Gastrocnemius medialis (tissue), 4 donors: ENCODE results near the gene TUBB3. TPM values are rescaled to one million over a fixed set of nuclear protein-coding genes. Genes with fewer than 3 reads are reported as not detected.

Experiments used
- ATAC-seq, 2 donors: fragments of 150-250 bp; one replicate each; pipeline ENCODE4 v1.9.1; 2016
- DNase-seq, 2 donors: peaks; one replicate each; pipeline ENCODE4 v3.0.0-alpha.2; 2019
- H3K27ac ChIP-seq, 4 donors: fragments of 200-600 bp; sonication (generic); 1 replicate in 1 of 4; 2 replicates in 3 of 4; pipeline ENCODE4 v1.5.1; 2016 to 2018; ENCODE audit warnings: mild to moderate bottlenecking in 2 of 4, moderate library complexity in 1 of 4
- H3K27me3 ChIP-seq, 3 donors: fragments of 200-600 bp; sonication (generic) in 2 of 3; 1 replicate in 1 of 3; 2 replicates in 2 of 3; pipeline versions ENCODE4 v1.5.1 to v1.6.0; 2016 to 2019; ENCODE audit warnings: mild to moderate bottlenecking in 1 of 3, moderate library complexity in 1 of 3
- H3K36me3 ChIP-seq, 2 donors: fragments of 200-600 bp; sonication (generic) in 1 of 2; one replicate each; pipeline ENCODE4 v1.5.1; 2017 to 2018
- H3K4me1 ChIP-seq, 2 donors: fragments of 200-600 bp; sonication (generic) in 1 of 2; one replicate each; pipeline ENCODE4 v1.5.1; 2016 to 2017; ENCODE audit warnings: mild to moderate bottlenecking in 2 of 2
- H3K4me3 ChIP-seq, 4 donors: fragments of 200-600 bp; sonication (generic) in 3 of 4; 1 replicate in 1 of 4; 2 replicates in 3 of 4; pipeline ENCODE4 v1.5.1; 2016 to 2019; ENCODE audit warnings: mild to moderate bottlenecking in 2 of 4
- H3K9me3 ChIP-seq, 3 donors: fragments of 200-600 bp; sonication (generic) in 2 of 3; 1 replicate in 1 of 3; 2 replicates in 2 of 3; pipeline ENCODE4 v1.5.1; 2016 to 2019
- CTCF ChIP-seq, 5 experiments: fragments of 450-650 bp in 3 of 5; fragments of 200-600 bp in 2 of 5; sonication (generic) in 2 of 5; IDR thresholded peaks in 4 of 5; conservative IDR thresholded peaks in 1 of 5; 1 replicate in 4 of 5; 2 replicates in 1 of 5; pipeline ENCODE4 v1.5.1; 2016 to 2019; ENCODE audit warnings: antibody characterized with exemption in 5 of 5, mild to moderate bottlenecking in 3 of 5, moderate library complexity in 3 of 5
- POLR2A ChIP-seq, 2 donors: fragments of 450-650 bp; IDR thresholded peaks; one replicate each; pipeline ENCODE4 v1.6.1; 2017; ENCODE audit warnings: antibody characterized with exemption in 2 of 2, mild to moderate bottlenecking in 2 of 2, moderate library complexity in 2 of 2
- in situ Hi-C, 4 donors: fragments of 200-750 bp; cut with MboI; loops; one replicate each; pipeline versions ENCODE4 v1.15.0 to v1.8.0; 2017; ENCODE audit warnings: low sequenced_read_pairs in 4 of 4
- intact Hi-C: fragments of 100-400 bp; cut with DNase I; formaldehyde crosslinking; loops from one replicate; pipeline ENCODE4 v1.15.1; 2023; ENCODE audit warnings: low total_unique reads
- total RNA-seq, 4 donors: library from RNA; depleted of rRNA; stranded (reverse); fragments of >200 nt; gene quantifications; one replicate each; pipeline versions ENCODE4 v1.1.0 to v1.2.3, GENCODE V29; 2016

TUBB3 gene
- total RNA-seq, 4 donors from 2014 or later: 1.1 TPM; not detected in 3

- intact Hi-C loops: no loop called here
Observed at GRCh38 chr16:89883346-89884040, 39.6 kb upstream of the TUBB3 start.

GRCh38 chr16:89884041-89884421 lies 39.1 kb upstream of the TUBB3 start:
- no peak for TF ChIP-seq POLR2A (IDR thresholded peaks at IDR 0.05)
- TF ChIP-seq CTCF (IDR thresholded peaks at IDR 0.05 in 4 of 5, conservative IDR thresholded peaks at IDR 0.05 in 1 of 5): no peak
- in situ Hi-C loops (no loop called here), intact Hi-C loops (no loop called here)
- H3K4me3 ChIP-seq: no peak overlapping the region
- H3K4me1 ChIP-seq: no peaks in the 10 kb centered on the region
- no peaks in the 10 kb centered on the region for H3K9me3 ChIP-seq
- peaks cover 0 to 79% of the 10 kb centered on the region in 2 donors for H3K36me3 ChIP-seq
- no peaks in the 10 kb centered on the region for H3K27me3 ChIP-seq
- ATAC-seq (no peak), DNase-seq (no peak)
- H3K27ac ChIP-seq: no peak overlapping the region

More at GRCh38 chr16:89883346-89884040, 39.6 kb upstream of the TUBB3 start:
- H3K27me3 ChIP-seq: no peaks in the 10 kb centered on the region
- in situ Hi-C loops: no loop called here
- H3K27ac ChIP-seq: no peak overlapping the region
- H3K9me3 ChIP-seq: no peaks in the 10 kb centered on the region
- no peak overlapping the region for H3K4me3 ChIP-seq
- H3K4me1 ChIP-seq: no peaks in the 10 kb centered on the region
- TF ChIP-seq CTCF (IDR thresholded peaks at IDR 0.05 in 4 of 5, conservative IDR thresholded peaks at IDR 0.05 in 1 of 5) (no peak), POLR2A (IDR thresholded peaks at IDR 0.05) (no peak)
- DNase-seq (no peak), ATAC-seq (no peak)
- peaks cover 0 to 82% of the 10 kb centered on the region in 2 donors for H3K36me3 ChIP-seq

GRCh38 chr16:89887243-89887642 lies 35.9 kb upstream of the TUBB3 start:
- Histone ChIP-seq H3K27ac (no peak overlapping the region), H3K4me3 (no peak overlapping the region)

GRCh38 chr16:89890200-89890599 lies 32.9 kb upstream of the TUBB3 start:
- Histone ChIP-seq H3K4me3 (no peak overlapping the region), H3K36me3 (peaks cover 0 to 90% of the 10 kb centered on the region in 2 donors), H3K27me3 (no peaks in the 10 kb centered on the region), H3K4me1 (no peaks in the 10 kb centered on the region), H3K9me3 (no peaks in the 10 kb centered on the region), H3K27ac (no peak overlapping the region)
- TF ChIP-seq POLR2A (IDR thresholded peaks at IDR 0.05) (no peak), CTCF (IDR thresholded peaks at IDR 0.05 in 4 of 5, conservative IDR thresholded peaks at IDR 0.05 in 1 of 5) (no peak)
- in situ Hi-C loops: no loop called here
- intact Hi-C loops: no loop called here
- no peak for ATAC-seq
- DNase-seq: no peak

More at GRCh38 chr16:89887243-89887642, 35.9 kb upstream of the TUBB3 start:
- H3K36me3 ChIP-seq: peaks cover 0 to 95% of the 10 kb centered on the region in 2 donors
- TF ChIP-seq CTCF (IDR thresholded peaks at IDR 0.05 in 4 of 5, conservative IDR thresholded peaks at IDR 0.05 in 1 of 5): no peak
- no peak for TF ChIP-seq POLR2A (IDR thresholded peaks at IDR 0.05)
- H3K9me3 ChIP-seq: no peaks in the 10 kb centered on the region
- DNase-seq (no peak), ATAC-seq (no peak)
- intact Hi-C loops: no loop called here
- in situ Hi-C loops: no loop called here
- H3K27me3 ChIP-seq: no peaks in the 10 kb centered on the region
- H3K4me1 ChIP-seq: no peaks in the 10 kb centered on the region
